B cell (primary cell): ENCODE data around the gene SWT1. TPM values are rescaled to one million over a fixed set of nuclear protein-coding genes. Genes with fewer than 3 reads are reported as not detected.

ENCODE experiments used
- ATAC-seq: fragments of 200-7000 bp; cut with Tn5 transposase; one replicate; pipeline ENCODE4 v1.10.0; 2021; ENCODE audit warnings: low read depth, mild to moderate bottlenecking, moderate number of reproducible peaks, moderate library complexity
- CTCF ChIA-PET: fragments of 350-600 bp; sonication (Branson Sonifier 250); formaldehyde crosslinking; loops from one replicate; lab custom pipeline; 2021; ENCODE audit warnings: antibody characterized with exemption, inconsistent platforms; lab: Charles Lee
- POLR2A ChIA-PET: fragments of 350-600 bp; sonication (Branson Sonifier 250); formaldehyde crosslinking; loops from one replicate; lab custom pipeline; 2021; ENCODE audit warnings: antibody characterized with exemption; lab: Charles Lee
- DNase-seq: peaks from one replicate; pipeline ENCODE4 v3.0.0; 2013
- H2AFZ ChIP-seq: 2 replicates; pipeline ENCODE4 v1.6.1; 2012; ENCODE audit warnings: mild to moderate bottlenecking, low read depth, low read length; ENCODE audit not compliant: insufficient read depth, poor library complexity, severe bottlenecking
- H3K27ac ChIP-seq, 2 donors: 1 replicate in 1 of 2; 2 replicates in 1 of 2; pipeline ENCODE4 v1.5.1; 2012 to 2013; ENCODE audit warnings: low read length in 2 of 2, mild to moderate bottlenecking in 2 of 2, moderate library complexity in 1 of 2
- H3K27me3 ChIP-seq, 4 experiments: fragments of 200-600 bp in 1 of 4; sonication (generic) in 1 of 4; replicated peaks in 1 of 4; 1 replicate in 2 of 4; 2 replicates in 2 of 4; pipeline versions ENCODE4 v1.6.1 to v1.7.0; 2013 to 2016; ENCODE audit warnings: low read length in 3 of 4, mild to moderate bottlenecking in 2 of 4, mixed read lengths in 1 of 4, moderate library complexity in 1 of 4; ENCODE audit not compliant: insufficient read depth in 4 of 4, control insufficient read depth in 3 of 4; ENCODE audit errors: control extremely low read depth in 1 of 4
- H3K36me3 ChIP-seq, 2 experiments: replicated peaks in 1 of 2; 1 replicate in 1 of 2; 2 replicates in 1 of 2; pipeline versions ENCODE4 v1.6.1 to v1.7.1; 2013; ENCODE audit warnings: low read length in 1 of 2; ENCODE audit not compliant: insufficient read depth in 2 of 2, control insufficient read depth in 1 of 2; ENCODE audit errors: control extremely low read depth in 1 of 2, extremely low read depth in 1 of 2
- H3K4me1 ChIP-seq, 2 donors: fragments of 200-600 bp in 1 of 2; sonication (generic) in 1 of 2; 1 replicate in 1 of 2; 2 replicates in 1 of 2; pipeline versions ENCODE4 v1.5.1 to v1.6.1; 2013 to 2017; ENCODE audit warnings: low read length in 2 of 2; ENCODE audit not compliant: control insufficient read depth in 2 of 2, insufficient read depth in 2 of 2
- H3K4me2 ChIP-seq: replicated peaks from 2 replicates; pipeline ENCODE3; 2012; ENCODE audit warnings: mild to moderate bottlenecking, low read depth, low read length; ENCODE audit not compliant: poor library complexity, severe bottlenecking
- H3K4me3 ChIP-seq, 5 experiments: fragments of 200-600 bp in 1 of 5; sonication (generic) in 1 of 5; 1 replicate in 3 of 5; 2 replicates in 2 of 5; pipeline versions ENCODE4 v1.5.1 to v1.7.0; 2011 to 2016; ENCODE audit warnings: low read length in 4 of 5, mild to moderate bottlenecking in 4 of 5, low read depth in 2 of 5, control low read depth in 1 of 5, moderate library complexity in 1 of 5; ENCODE audit not compliant: insufficient read depth in 1 of 5; ENCODE audit errors: control extremely low read depth in 1 of 5, extremely low read depth in 1 of 5
- H3K79me2 ChIP-seq: fragments of 200-600 bp; sonication (generic); one replicate; pipeline ENCODE4 v1.6.0; 2016; ENCODE audit warnings: low read length; ENCODE audit not compliant: control insufficient read depth, insufficient read depth
- H3K9ac ChIP-seq: fragments of 200-600 bp; sonication (generic); 2 replicates; pipeline ENCODE4 v1.6.1; 2017; ENCODE audit warnings: mild to moderate bottlenecking, low read length, moderate library complexity
- H3K9me3 ChIP-seq, 3 donors: one replicate each; pipeline versions ENCODE4 v1.6.1 to v1.7.1; 2013; ENCODE audit warnings: low read length in 2 of 3; ENCODE audit not compliant: control insufficient read depth in 2 of 3, insufficient read depth in 1 of 3; ENCODE audit errors: control extremely low read depth in 1 of 3
- H4K20me1 ChIP-seq: 2 replicates; pipeline ENCODE4 v1.6.0; 2012; ENCODE audit warnings: mild to moderate bottlenecking, low read length; ENCODE audit not compliant: insufficient read depth, control insufficient read depth, poor library complexity, severe bottlenecking
- H3K27ac Mint-ChIP-seq: one replicate; pipeline ENCODE4 v1.8.0; 2021; ENCODE audit warnings: mixed read lengths
- H3K27me3 Mint-ChIP-seq: one replicate; pipeline ENCODE4 v1.8.0; 2021; ENCODE audit warnings: mixed read lengths
- H3K4me1 Mint-ChIP-seq: one replicate; pipeline ENCODE4 v1.8.0; 2021; ENCODE audit warnings: mixed read lengths
- H3K4me3 Mint-ChIP-seq: one replicate; pipeline ENCODE4 v1.8.0; 2021; ENCODE audit warnings: mixed read lengths
- H3K9me3 Mint-ChIP-seq: one replicate; pipeline ENCODE4 v1.8.0; 2022; ENCODE audit warnings: mixed read lengths; ENCODE audit not compliant: insufficient read depth
- CTCF ChIP-seq: fragments of 200-600 bp; IDR thresholded peaks from one replicate; pipeline ENCODE4 v1.8.0; 2022; ENCODE audit warnings: antibody characterized with exemption, mild to moderate bottlenecking
- EZH2 ChIP-seq: IDR thresholded peaks from 2 replicates; pipeline ENCODE4 v1.6.1; 2012; ENCODE audit warnings: borderline replicate concordance, low read depth, mild to moderate bottlenecking, moderate library complexity, low read length; ENCODE audit not compliant: insufficient read depth, poor library complexity, severe bottlenecking
- WGBS: methylation state at CpG from one replicate; pipeline ENCODE4 v1.1.5; 2013; ENCODE audit warnings: missing lambda C conversion rate; ENCODE audit not compliant: insufficient coverage; 5-methylcytosine and 5-hydroxymethylcytosine counted together
- intact Hi-C: fragments of 100-400 bp; cut with micrococcal nuclease; formaldehyde crosslinking; loops from one replicate; pipeline ENCODE4 v1.10.0; 2022
- polyA plus RNA-seq: library from polyadenylated mRNA; depleted of rRNA; stranded (reverse); fragments of >200 nt; gene quantifications from 2 replicates; pipeline ENCODE4 v1.2.3, GENCODE V29; 2012
- total RNA-seq, 2 donors: library from RNA; stranded (reverse); fragments of 120-200 nt in 1 of 2; gene quantifications; 1 replicate in 1 of 2; 2 replicates in 1 of 2; pipeline versions ENCODE4 v1.2.3 to v1.2.4, GENCODE V29; 2013 to 2022

The SWT1 gene
- total and polyA plus RNA-seq, 2 donors (not counting 1 experiment from before 2014, with no cell fraction given), result 2.1 to 8.5 TPM

GRCh38 chr1:185159966-185160365, 3.0 kb downstream of the SWT1 start:
- ATAC-seq, result no peak
- Mint-ChIP-seq H3K27ac (no peak overlapping the region), H3K4me1 (peaks cover 20% of the 10 kb centered on the region), H3K4me3 (no peak overlapping the region), H3K9me3 (no peaks in the 10 kb centered on the region), H3K27me3 (no peaks in the 10 kb centered on the region)
- H3K27ac ChIP-seq, result no peak overlapping the region
- no peak for TF ChIP-seq EZH2
- TF ChIP-seq CTCF, result no peak
- H3K4me2 ChIP-seq, result no peak overlapping the region
- no peaks in the 10 kb centered on the region for H4K20me1 ChIP-seq
- intact Hi-C loops, result loop anchor here (5.0 kb wide), 1 partner anchor 188 kb away; the partner anchor contains the start of gene NIBAN1
- no peak for DNase-seq
- H2AFZ ChIP-seq, result no peak overlapping the region
- H3K36me3 ChIP-seq, result peaks cover 0 to 2% of the 10 kb centered on the region in 2 experiments
- H3K79me2 ChIP-seq, result peaks cover 4% of the 10 kb centered on the region
- no CpG with 5 or more reads among the region's 3 CpGs for WGBS
- POLR2A ChIA-PET, result no interaction called here
- H3K9me3 ChIP-seq, result no peaks in the 10 kb centered on the region
- H3K9ac ChIP-seq, result no peak overlapping the region
- no peak overlapping the region for H3K4me3 ChIP-seq
- H3K27me3 ChIP-seq, result no peaks in the 10 kb centered on the region
- peaks cover 10 to 13% of the 10 kb centered on the region in 2 donors for H3K4me1 ChIP-seq
- CTCF ChIA-PET, result interaction anchor here (5.9 kb wide), 1 partner anchor 9 kb away, joined by 54 read pairs; no protein-coding TSS in a partner anchor

- no peak overlapping the region for H2AFZ ChIP-seq
- DNase-seq (no peak), ATAC-seq (no peak)
- H3K79me2 ChIP-seq, result no peaks in the 10 kb centered on the region
- H3K27me3 Mint-ChIP-seq, result no peaks in the 10 kb centered on the region
- no peak for TF ChIP-seq EZH2
- TF ChIP-seq CTCF, result no peak
- H3K4me3 ChIP-seq, result no peak overlapping the region
- H3K4me1 ChIP-seq, result peaks cover 6 to 7% of the 10 kb centered on the region in 2 donors
- no peak overlapping the region for H3K27ac Mint-ChIP-seq
- no peak overlapping the region for H3K27ac ChIP-seq
- intact Hi-C loops, result no loop called here
- H3K4me1 Mint-ChIP-seq, result peaks cover 12% of the 10 kb centered on the region
- ChIA-PET POLR2A (no interaction called here), CTCF (interaction anchor here (5.9 kb wide), 1 partner anchor 6 kb away, joined by 54 read pairs; no protein-coding TSS in a partner anchor)
- H3K36me3 ChIP-seq, result peaks cover 6 to 9% of the 10 kb centered on the region in 2 experiments
- H3K9me3 ChIP-seq, result no peaks in the 10 kb centered on the region
- H3K4me2 ChIP-seq, result no peak overlapping the region
- H3K9me3 Mint-ChIP-seq, result no peaks in the 10 kb centered on the region
- no peak overlapping the region for H3K9ac ChIP-seq
- WGBS, result no CpG with 5 or more reads among the region's 4 CpGs
- H3K4me3 Mint-ChIP-seq, result no peak overlapping the region
- H4K20me1 ChIP-seq, result no peaks in the 10 kb centered on the region
- H3K27me3 ChIP-seq, result no peaks in the 10 kb centered on the region
Observed at GRCh38 chr1:185162491-185162890, 5.5 kb downstream of the SWT1 start.
